Measurements from ENCODE around the gene YTHDC1.

The YTHDC1 gene

GRCh38 chr4:68336530-68336929 lies 13.4 kb downstream of the YTHDC1 start:
- Histone ChIP-seq H2AFZ (ENCODE audit: low read depth) (no peak overlapping the region), H3K27me3 (ENCODE audit: insufficient read depth, low read depth) (no peaks in the 10 kb centered on the region), H3K4me2 (no peak overlapping the region), H3K4me3 (IDR thresholded peaks at IDR 0.05; ENCODE audit: insufficient read depth, low read depth, low read length) (no peak overlapping the region), H3K27ac (no peak overlapping the region), H4K20me1 (ENCODE audit: insufficient read depth) (peaks cover 37% of the 10 kb centered on the region), H3K79me2 (ENCODE audit: insufficient read depth, low read depth) (peaks cover 44% of the 10 kb centered on the region), H3K36me3 (ENCODE audit: insufficient read depth) (no peaks in the 10 kb centered on the region; the same call in 1 of the 2 replicates), H3K9ac (no peak overlapping the region), H3K4me1 (ENCODE audit: low read depth, poor library complexity, severe bottlenecking) (peaks cover 10% of the 10 kb centered on the region)
- TF ChIP-seq, protein P1, sequence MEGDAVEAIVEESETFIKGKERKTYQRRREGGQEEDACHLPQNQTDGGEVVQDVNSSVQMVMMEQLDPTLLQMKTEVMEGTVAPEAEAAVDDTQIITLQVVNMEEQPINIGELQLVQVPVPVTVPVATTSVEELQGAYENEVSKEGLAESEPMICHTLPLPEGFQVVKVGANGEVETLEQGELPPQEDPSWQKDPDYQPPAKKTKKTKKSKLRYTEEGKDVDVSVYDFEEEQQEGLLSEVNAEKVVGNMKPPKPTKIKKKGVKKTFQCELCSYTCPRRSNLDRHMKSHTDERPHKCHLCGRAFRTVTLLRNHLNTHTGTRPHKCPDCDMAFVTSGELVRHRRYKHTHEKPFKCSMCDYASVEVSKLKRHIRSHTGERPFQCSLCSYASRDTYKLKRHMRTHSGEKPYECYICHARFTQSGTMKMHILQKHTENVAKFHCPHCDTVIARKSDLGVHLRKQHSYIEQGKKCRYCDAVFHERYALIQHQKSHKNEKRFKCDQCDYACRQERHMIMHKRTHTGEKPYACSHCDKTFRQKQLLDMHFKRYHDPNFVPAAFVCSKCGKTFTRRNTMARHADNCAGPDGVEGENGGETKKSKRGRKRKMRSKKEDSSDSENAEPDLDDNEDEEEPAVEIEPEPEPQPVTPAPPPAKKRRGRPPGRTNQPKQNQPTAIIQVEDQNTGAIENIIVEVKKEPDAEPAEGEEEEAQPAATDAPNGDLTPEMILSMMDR (conservative IDR thresholded peaks at IDR 0.05; ENCODE audit: low read depth, low read length), result no peak

DNA sequence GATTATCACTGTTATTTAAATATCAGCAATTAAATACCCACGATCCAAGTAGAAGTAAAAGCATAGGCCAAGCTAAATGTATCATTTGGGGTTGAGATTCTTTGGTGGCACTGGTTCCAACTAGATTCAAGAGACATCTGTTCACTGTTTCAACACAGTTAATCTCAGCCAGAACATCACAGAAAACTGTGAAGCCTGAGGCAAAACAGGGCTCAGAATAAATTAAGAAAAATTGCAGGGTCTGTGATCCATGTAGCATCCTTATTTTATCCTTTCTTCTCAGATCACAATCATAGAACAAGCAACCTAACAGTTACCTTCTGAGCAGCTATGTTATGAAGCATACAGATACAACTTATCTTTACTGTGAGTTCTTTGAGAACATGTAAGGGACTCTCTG lies 23.7 kb downstream of the YTHDC1 start:
- H3K79me2 ChIP-seq (ENCODE audit: insufficient read depth, low read depth), result no peaks in the 10 kb centered on the region
- TF ChIP-seq, protein P1 (conservative IDR thresholded peaks at IDR 0.05; ENCODE audit: low read depth, low read length), result no peak
- no peak overlapping the region for H3K4me2 ChIP-seq
- no peaks in the 10 kb centered on the region for H4K20me1 ChIP-seq (ENCODE audit: insufficient read depth)
- no peak overlapping the region for H3K4me3 ChIP-seq (IDR thresholded peaks at IDR 0.05; ENCODE audit: insufficient read depth, low read depth, low read length)
- H2AFZ ChIP-seq (ENCODE audit: low read depth), result no peak overlapping the region
- H3K27me3 ChIP-seq (ENCODE audit: insufficient read depth, low read depth), result no peaks in the 10 kb centered on the region
- no peaks in the 10 kb centered on the region; the same call in 1 of the 2 replicates for H3K36me3 ChIP-seq (ENCODE audit: insufficient read depth)
- H3K27ac ChIP-seq, result no peak overlapping the region
- peaks cover 10% of the 10 kb centered on the region for H3K4me1 ChIP-seq (ENCODE audit: low read depth, poor library complexity, severe bottlenecking)
- H3K9ac ChIP-seq, result no peak overlapping the region

- H3K79me2 ChIP-seq (ENCODE audit: insufficient read depth, low read depth), result no peaks in the 10 kb centered on the region
- H4K20me1 ChIP-seq (ENCODE audit: insufficient read depth), result no peaks in the 10 kb centered on the region
- no peak overlapping the region for H3K9ac ChIP-seq
- no peaks in the 10 kb centered on the region for H3K27me3 ChIP-seq (ENCODE audit: insufficient read depth, low read depth)
- peaks cover 24% of the 10 kb centered on the region for H3K4me1 ChIP-seq (ENCODE audit: low read depth, poor library complexity, severe bottlenecking)
- no peaks in the 10 kb centered on the region; the same call in 1 of the 2 replicates for H3K36me3 ChIP-seq (ENCODE audit: insufficient read depth)
- TF ChIP-seq, protein P1 (conservative IDR thresholded peaks at IDR 0.05; ENCODE audit: low read depth, low read length), result no peak
- no peak overlapping the region for H3K4me3 ChIP-seq (IDR thresholded peaks at IDR 0.05; ENCODE audit: insufficient read depth, low read depth, low read length)
- no peak overlapping the region for H3K27ac ChIP-seq
- H2AFZ ChIP-seq (ENCODE audit: low read depth), result no peak overlapping the region
- H3K4me2 ChIP-seq, result no peak overlapping the region
These were observed 25.2 kb downstream of the YTHDC1 start for GRCh38 chr4:68324519-68325262.

GRCh38 chr4:68319040-68319439 lies 30.9 kb downstream of the YTHDC1 start:
- no peak overlapping the region for H3K9ac ChIP-seq
- peak overlapping the region; percentile 53; the same call in 1 of the 2 replicates for H3K4me2 ChIP-seq
- peaks cover 7% of the 10 kb centered on the region; the same call in 1 of the 2 replicates for H3K36me3 ChIP-seq (ENCODE audit: insufficient read depth)
- no peak overlapping the region for H3K4me3 ChIP-seq (IDR thresholded peaks at IDR 0.05; ENCODE audit: insufficient read depth, low read depth, low read length)
- H3K79me2 ChIP-seq (ENCODE audit: insufficient read depth, low read depth), result no peaks in the 10 kb centered on the region
- H3K4me1 ChIP-seq (ENCODE audit: low read depth, poor library complexity, severe bottlenecking), result peaks cover 40% of the 10 kb centered on the region
- no peak overlapping the region for H2AFZ ChIP-seq (ENCODE audit: low read depth)
- TF ChIP-seq, protein P1 (conservative IDR thresholded peaks at IDR 0.05; ENCODE audit: low read depth, low read length), result no peak
- H4K20me1 ChIP-seq (ENCODE audit: insufficient read depth), result no peaks in the 10 kb centered on the region
- no peak overlapping the region; the same call in 1 of the 2 replicates for H3K27ac ChIP-seq
- no peaks in the 10 kb centered on the region for H3K27me3 ChIP-seq (ENCODE audit: insufficient read depth, low read depth)

Data from KMS-11 (cell line).